K562 (cell line): ENCODE results near the gene PGS1.
"Not testable (repeated sequence)": the region's sequence is repeated elsewhere in the genome, so short reads cannot be mapped to it uniquely, and the experiment has no call there.

Experiments
- ILF3 ChIP-seq: fragments of 450-650 bp; IDR thresholded peaks from 2 replicates; pipeline ENCODE4 v1.6.1; 2018; ENCODE audit warnings: antibody characterized with exemption, mild to moderate bottlenecking, moderate library complexity, borderline replicate concordance
- MAFK ChIP-seq: IDR thresholded peaks from 2 replicates; pipeline ENCODE4 v1.6.1; 2011; ENCODE audit warnings: low read length, improper control_type of control experiment
- RBM22 ChIP-seq: fragments of 200-400 bp; formaldehyde crosslinking; IDR thresholded peaks from 2 replicates; pipeline ENCODE4 v1.6.1; 2018; ENCODE audit warnings: low read length, low read depth; ENCODE audit not compliant: poor library complexity, severe bottlenecking
- ZNF24 ChIP-seq: fragments of 450-650 bp; IDR thresholded peaks from 2 replicates; pipeline ENCODE4 v1.6.1; 2016
- TF ChIP-seq, protein P1 (sequence below): fragments of 250-450 bp; sonication (Bioruptor Pico); IDR thresholded peaks from 2 replicates; pipeline ENCODE4 v1.4.0; 2020; ENCODE audit warnings: mild to moderate bottlenecking
- TF ChIP-seq, protein P2 (sequence below): sonication (generic); formaldehyde crosslinking; IDR thresholded peaks from 2 replicates; pipeline ENCODE4 v1.8.1; 2022; ENCODE audit warnings: missing genetic modification reagents

- TF ChIP-seq, protein P1, sequence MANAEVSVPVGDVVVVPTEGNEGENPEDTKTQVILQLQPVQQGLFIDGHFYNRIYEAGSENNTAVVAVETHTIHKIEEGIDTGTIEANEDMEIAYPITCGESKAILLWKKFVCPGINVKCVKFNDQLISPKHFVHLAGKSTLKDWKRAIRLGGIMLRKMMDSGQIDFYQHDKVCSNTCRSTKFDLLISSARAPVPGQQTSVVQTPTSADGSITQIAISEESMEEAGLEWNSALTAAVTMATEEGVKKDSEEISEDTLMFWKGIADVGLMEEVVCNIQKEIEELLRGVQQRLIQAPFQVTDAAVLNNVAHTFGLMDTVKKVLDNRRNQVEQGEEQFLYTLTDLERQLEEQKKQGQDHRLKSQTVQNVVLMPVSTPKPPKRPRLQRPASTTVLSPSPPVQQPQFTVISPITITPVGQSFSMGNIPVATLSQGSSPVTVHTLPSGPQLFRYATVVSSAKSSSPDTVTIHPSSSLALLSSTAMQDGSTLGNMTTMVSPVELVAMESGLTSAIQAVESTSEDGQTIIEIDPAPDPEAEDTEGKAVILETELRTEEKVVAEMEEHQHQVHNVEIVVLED = not testable (repeated sequence)
- not testable (repeated sequence) for TF ChIP-seq ZNF24, RBM22, ILF3, MAFK
- TF ChIP-seq, protein P2, sequence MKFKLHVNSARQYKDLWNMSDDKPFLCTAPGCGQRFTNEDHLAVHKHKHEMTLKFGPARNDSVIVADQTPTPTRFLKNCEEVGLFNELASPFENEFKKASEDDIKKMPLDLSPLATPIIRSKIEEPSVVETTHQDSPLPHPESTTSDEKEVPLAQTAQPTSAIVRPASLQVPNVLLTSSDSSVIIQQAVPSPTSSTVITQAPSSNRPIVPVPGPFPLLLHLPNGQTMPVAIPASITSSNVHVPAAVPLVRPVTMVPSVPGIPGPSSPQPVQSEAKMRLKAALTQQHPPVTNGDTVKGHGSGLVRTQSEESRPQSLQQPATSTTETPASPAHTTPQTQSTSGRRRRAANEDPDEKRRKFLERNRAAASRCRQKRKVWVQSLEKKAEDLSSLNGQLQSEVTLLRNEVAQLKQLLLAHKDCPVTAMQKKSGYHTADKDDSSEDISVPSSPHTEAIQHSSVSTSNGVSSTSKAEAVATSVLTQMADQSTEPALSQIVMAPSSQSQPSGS (CRISPR knock-in tag) = not testable (repeated sequence)
Measured at GRCh38 chr17:78466109-78466785, 87.8 kb downstream of the PGS1 start.
